A673 (cell line): Measurements from ENCODE around the gene PIP4K2A.

Source experiments
- CTCF ChIP-seq: fragments of 300-800, 200-600 bp; sonication (generic); conservative IDR thresholded peaks from 2 replicates; pipeline ENCODE4 v1.5.1; 2017; ENCODE audit warnings: low read depth, mild to moderate bottlenecking, antibody characterized with exemption, low read length, moderate library complexity, mixed read lengths
- EZH2 ChIP-seq: fragments of 200-600 bp; sonication (generic); IDR thresholded peaks from 2 replicates; pipeline ENCODE4 v1.6.1; 2017; ENCODE audit warnings: borderline replicate concordance, low read depth, mild to moderate bottlenecking, mixed read lengths, antibody characterized with exemption, low read length; ENCODE audit not compliant: poor library complexity, severe bottlenecking

- no peak for TF ChIP-seq CTCF
- no peak for TF ChIP-seq EZH2
These were observed 28.0 kb downstream of the PIP4K2A start for GRCh38 chr10:22686347-22686746.
